ENCODE data around the gene SLC26A8.
"Not testable (repeated sequence)": the region's sequence is repeated elsewhere in the genome, so short reads cannot be mapped to it uniquely, and the experiment has no call there.

SLC26A8 gene

DNA sequence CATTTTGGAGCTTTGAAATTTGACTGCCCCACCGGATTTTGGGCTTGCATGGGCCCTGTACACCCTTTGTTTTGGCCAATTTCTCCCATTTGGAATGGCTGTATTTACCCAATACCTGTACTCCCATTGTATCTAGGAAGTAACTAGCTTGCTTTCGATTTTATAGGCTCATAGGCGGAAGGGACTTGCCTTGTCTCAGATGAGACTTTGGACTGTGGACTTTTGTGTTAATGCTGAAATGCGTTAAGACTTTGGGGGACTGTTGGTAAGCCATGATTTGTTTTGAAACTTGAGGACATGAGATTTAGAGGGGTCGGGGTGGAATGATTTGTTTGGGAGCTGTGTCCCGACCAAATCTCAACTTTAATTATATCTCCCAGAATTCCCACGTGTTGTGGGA lies 83.3 kb downstream of the SLC26A8 start:
- not testable (repeated sequence) for DNase-seq

DNA sequence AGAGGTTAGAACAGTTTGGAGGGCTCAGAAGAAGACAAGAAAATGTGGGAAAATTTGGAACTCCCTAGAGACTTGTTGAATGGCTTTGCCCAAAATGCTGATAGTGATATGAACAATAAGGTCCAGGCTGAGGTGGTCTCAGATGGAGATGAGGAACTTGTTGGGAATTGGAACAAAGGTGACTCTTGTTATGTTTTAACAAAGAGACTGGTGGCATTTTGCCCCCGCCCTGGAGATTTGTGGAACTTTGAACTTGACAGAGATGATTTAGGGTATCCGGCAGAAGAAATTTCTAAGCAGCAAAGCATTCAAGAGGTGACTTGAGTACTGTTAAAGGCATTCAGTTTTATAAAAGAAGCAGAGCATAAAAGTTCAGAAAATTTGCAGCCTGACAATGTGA lies 84.4 kb downstream of the SLC26A8 start:
- DNase-seq: not testable (repeated sequence)

- not testable (repeated sequence) for DNase-seq
These were observed 85.2 kb downstream of the SLC26A8 start for GRCh38 chr6:35939259-35939658.

GRCh38 chr6:35936681-35937359 lies 87.6 kb downstream of the SLC26A8 start:
- no peak for DNase-seq

- no peak for DNase-seq
These were observed 89.0 kb downstream of the SLC26A8 start for GRCh38 chr6:35935469-35935868.

DNA sequence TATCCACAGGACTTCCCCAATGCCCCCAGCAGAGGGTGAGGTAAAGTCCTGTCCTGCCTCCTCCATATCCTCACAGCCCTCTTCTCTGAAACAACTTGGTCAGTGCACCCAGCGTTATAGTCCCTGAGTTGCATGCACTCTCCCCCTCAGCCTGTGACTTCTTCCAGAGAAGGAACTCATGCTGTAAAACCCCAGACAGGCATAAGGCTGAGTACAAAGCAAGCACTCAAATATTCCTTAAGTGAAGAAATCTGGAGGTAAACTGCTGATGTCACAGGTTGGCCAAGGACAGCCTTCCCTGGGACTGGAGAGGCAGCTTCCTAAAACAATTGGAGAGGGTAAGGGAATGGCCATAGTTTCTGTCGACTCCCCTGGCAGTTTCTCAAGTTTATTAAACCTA lies 90.6 kb downstream of the SLC26A8 start:
- DNase-seq: no peak

DNA sequence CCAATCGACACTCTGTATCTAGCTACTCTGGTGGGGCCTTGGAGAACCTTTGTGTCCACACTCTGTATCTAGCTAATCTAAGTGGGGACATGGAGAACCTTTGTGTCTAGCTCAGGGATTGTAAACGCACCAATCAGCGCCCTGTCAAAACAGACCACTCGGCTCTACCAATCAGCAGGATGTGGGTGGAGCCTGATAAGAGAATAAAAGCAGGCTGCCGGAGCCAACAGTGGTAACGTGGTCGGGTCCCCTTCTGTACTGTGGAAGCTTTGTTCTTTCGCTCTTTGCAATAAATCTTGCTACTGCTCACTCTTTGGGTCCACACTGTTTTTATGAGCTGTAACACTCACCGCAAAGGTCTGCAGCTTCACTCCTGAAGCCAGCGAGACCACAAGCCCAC lies 92.6 kb downstream of the SLC26A8 start:
- not testable (repeated sequence) for DNase-seq

DNA sequence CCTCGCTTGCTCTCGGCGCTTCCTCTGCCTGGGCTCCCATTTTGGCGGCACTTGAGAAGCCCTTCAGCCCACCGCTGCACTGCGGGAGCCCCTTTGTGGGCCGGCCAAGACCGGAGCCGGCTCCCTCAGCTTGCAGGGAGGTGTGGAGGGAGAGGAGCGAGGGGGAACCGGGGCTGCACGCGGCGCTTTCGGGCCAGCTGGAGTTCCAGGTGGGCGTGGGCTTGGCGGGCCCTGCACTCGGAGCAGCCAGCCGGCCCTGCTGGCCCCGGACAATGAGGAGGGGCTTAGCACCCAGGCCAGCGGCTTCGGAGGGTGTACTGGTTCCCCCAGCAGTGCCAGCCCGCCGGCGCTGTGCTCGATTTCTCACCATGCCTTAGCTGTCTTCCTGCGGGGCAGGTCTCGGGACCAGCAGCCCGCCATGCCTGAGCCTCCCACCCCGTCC lies 93.3 kb downstream of the SLC26A8 start:
- DNase-seq: no peak

DNA sequence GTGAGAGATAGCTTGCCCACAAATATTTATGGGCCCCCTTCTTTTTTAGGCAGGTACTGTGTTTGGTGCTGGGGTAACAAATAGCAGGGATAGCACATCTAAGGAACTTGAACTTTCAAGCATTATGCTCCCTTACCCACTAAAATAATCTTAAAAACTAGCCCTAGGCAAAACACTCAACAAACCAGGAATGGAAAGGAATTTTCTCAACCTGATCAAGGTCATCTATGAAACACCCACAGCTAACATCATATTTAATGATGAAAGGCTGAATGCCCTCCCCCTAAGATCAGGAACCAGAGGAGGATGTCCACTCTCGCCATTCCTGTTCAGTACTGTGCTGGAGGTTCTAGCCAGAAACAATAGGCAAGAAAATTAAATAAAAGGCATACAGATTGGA lies 94.8 kb downstream of the SLC26A8 start:
- no peak for DNase-seq

DNA sequence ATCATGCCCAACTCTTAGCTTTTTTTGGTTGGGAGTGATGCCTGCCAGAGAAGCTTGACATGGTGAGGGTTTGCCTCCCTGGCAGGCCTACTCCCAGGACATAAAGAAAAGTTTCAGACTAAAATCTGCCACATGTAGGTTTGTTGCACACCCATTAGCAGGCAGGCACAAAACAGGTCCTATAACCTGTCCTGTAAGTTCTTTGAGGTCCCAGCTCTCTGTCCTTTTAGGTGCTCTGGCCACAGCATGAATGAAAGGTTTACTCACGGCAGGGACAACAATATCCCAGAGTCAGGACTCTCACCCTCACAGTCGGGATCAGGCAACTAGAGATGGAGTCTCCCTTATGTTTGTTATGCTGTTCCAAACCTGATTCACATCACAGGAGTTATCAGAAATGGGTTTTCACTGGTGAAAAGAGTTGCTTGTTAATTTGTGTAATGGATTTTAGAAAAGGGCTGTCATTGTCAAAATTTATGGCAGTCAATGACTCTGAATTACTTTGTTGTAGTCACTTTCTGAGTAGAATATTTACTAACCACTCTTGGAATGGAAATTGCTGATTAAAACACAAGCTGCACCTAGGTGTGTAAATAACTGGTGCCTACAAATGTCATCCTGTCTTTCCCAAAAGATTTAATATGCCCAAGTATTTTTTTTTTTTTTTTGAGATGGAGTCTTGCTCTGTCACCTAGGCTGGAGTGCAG lies 97.8 kb downstream of the SLC26A8 start:
- no peak for DNase-seq

- DNase-seq: no peak
These were observed 98.5 kb downstream of the SLC26A8 start for GRCh38 chr6:35925961-35926360.

GRCh38 chr6:35924146-35924545 lies 100.3 kb downstream of the SLC26A8 start:
- no peak for DNase-seq

GRCh38 chr6:35922139-35922554 lies 102.3 kb downstream of the SLC26A8 start:
- no peak for DNase-seq

- peak; percentile 27 to 91 (median 82) for DNase-seq
These were observed 103.4 kb downstream of the SLC26A8 start, which contains the start of gene SRPK1 for GRCh38 chr6:35920793-35921732. SRPK1 (minus strand) TSS chr6:35921098; CDS start chr6:35921056, 42 bp downstream.

GRCh38 chr6:35919827-35920751 lies 104.4 kb downstream of the SLC26A8 start:
- peak in 10 of 14 donors; percentile 3 to 39 (median 26) for DNase-seq

DNA sequence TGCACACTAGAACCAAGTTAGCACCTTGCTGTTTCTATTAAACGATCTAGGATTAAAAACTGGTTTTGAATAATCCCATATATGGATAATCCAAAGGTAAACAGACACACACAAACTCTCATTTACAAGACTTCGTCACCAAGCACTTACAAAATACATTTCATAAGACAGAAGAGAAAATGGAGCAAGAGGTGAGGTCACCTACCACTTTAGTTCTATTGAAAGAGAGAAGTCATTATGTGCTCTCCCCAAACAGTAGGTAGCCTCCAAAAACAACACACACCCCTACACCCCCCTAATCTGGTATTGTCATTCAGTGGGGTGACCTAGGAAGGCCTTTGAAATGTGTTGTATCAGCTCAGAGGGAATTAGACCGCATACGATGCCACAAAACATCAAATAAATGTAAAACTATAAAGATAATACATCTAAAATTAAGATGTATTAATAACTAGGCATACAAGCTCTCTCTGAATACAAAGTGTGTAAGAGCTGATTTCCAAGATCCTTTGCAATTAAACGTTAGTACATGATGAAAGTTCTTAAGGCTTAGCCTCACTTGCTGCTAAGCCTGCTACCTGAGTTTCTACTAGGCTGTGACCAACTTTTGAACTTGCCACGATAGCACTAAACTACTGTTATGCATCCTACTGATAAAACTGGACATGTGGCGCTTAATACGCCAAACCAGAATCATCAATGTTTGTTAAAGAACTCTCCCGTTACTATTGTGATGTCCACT lies 105.2 kb downstream of the SLC26A8 start:
- DNase-seq: peak in 1 of 14 donors; percentile 19

DNA sequence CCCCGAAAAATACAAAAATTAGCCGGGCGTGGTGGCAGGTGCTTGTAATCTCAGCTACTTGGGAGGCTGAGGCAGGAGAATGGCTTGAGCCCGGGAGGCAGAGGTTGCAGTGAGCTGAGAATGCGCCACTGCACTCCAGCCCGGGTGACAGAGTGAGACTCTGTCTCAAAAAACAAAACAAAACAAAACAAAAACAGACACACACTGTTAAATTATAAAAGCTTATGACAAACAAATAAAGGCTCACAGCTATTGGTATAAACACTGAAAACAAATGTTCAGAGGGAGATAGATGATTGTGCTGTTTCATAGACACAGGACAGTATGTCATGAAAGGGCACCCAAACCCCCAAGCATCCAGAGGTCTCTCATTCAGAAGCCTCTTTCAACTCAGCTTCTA lies 107.5 kb downstream of the SLC26A8 start:
- DNase-seq: not testable (repeated sequence)

- DNase-seq: no peak
These were observed 108.4 kb downstream of the SLC26A8 start for GRCh38 chr6:35916056-35916455.

DNA sequence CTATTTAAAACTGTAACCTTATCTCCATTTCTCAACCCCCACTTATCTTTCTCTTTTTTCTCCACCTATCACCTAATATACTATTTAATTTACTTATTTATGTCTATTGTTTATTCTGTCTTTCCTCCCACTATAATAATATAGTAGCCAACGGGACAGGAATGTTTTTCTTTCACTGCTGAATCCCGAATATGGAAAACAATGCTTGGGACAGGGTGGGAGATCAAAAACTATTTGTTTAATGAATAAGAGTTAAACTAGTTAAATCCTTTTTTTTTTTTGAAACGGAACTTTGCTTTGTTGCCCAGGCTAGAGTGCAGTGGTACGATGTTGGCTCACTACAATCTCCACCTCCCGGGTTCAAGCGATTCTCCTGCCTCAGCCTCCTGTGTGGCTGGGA lies 109.9 kb downstream of the SLC26A8 start:
- no peak for DNase-seq

DNA sequence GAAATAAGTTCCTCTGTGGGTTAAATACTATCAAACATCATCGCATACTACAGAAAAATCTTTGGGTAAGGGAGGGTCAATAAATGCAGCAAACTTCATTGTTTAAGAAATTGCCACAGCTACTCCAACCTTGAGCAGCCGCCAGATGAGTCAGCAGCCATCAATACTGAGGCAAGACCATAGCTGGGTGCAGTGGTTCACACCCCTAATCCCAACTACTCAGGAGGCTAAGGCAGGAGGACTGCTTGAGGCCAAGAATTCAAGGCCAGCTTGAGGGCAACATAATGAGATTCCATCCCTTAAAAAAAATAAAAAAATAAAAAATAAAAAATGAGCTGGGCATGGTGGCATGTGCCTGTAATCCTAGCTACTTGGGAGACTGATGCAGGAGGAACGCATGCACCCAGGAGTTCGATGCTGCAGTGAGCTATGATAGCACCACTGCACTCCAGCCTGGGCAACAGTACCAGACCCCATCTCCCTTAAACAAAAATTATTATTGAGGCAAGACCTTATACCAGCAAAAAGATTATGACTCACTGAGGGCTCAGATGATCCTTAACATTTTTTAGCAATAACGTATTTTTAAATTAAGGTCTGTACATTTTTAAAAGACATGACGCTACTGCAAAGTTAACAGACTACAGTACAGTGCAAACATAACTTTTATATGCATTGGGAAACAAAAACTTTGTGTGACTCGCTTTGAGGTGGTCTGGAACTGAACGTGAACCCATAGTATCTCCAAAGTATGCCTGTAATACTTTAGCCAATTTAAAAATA lies 112.4 kb downstream of the SLC26A8 start:
- no peak for DNase-seq

All from C1 segment of cervical spinal cord (tissue), 14 donors.